GM23338 (cell line): ENCODE data around the gene MGAT5.

Source experiments
- EZH2 ChIP-seq: fragments of 200-600 bp; sonication (generic); IDR thresholded peaks from one replicate; pipeline ENCODE4 v1.8.0; 2017; ENCODE audit warnings: antibody characterized with exemption, mild to moderate bottlenecking, low read depth; ENCODE audit not compliant: unreplicated experiment
- EZH2phosphoT487 ChIP-seq: fragments of 200-600 bp; sonication (generic); IDR thresholded peaks from one replicate; pipeline ENCODE4 v1.8.1; 2018; ENCODE audit warnings: antibody characterized with exemption; ENCODE audit not compliant: unreplicated experiment
- ZNF114 ChIP-seq: fragments of 250-450 bp; sonication (Bioruptor Pico); IDR thresholded peaks from 2 replicates; pipeline ENCODE4 v1.5.0; 2020; ENCODE audit warnings: mild to moderate bottlenecking, moderate library complexity
- TF ChIP-seq, protein P1 (sequence below), 2 experiments: fragments of 200-600 bp in 1 of 2; sonication (generic) in 1 of 2; conservative IDR thresholded peaks; 2 replicates each; pipeline versions ENCODE4 v1.5.1 to v1.6.1; 2016 to 2017; ENCODE audit warnings: antibody characterized with exemption in 2 of 2, low read depth in 2 of 2, mild to moderate bottlenecking in 2 of 2, moderate library complexity in 1 of 2

DNA sequence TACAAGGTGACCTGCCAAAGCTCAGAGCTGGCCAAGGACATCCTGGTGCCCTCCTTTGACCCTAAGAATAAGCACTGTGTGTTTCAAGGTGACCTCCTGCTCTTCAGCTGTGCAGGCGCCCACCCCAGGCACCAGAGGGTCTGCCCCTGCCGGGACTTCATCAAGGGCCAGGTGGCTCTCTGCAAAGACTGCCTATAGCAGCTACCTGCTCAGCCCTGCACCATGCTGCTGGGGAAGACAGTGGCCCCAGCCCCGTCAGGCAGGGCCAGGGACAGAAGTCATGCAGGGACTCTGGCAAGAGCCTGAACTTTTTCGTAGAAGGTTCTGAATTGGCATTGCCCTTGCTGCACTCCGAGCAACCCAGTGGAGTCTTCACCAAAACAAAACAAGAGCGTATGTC, 194.8 kb downstream of the MGAT5 start:
- TF ChIP-seq EZH2 (no peak), EZH2phosphoT487 (no peak), ZNF114 (CRISPR knock-in tag) (no peak)
- TF ChIP-seq, protein P1, sequence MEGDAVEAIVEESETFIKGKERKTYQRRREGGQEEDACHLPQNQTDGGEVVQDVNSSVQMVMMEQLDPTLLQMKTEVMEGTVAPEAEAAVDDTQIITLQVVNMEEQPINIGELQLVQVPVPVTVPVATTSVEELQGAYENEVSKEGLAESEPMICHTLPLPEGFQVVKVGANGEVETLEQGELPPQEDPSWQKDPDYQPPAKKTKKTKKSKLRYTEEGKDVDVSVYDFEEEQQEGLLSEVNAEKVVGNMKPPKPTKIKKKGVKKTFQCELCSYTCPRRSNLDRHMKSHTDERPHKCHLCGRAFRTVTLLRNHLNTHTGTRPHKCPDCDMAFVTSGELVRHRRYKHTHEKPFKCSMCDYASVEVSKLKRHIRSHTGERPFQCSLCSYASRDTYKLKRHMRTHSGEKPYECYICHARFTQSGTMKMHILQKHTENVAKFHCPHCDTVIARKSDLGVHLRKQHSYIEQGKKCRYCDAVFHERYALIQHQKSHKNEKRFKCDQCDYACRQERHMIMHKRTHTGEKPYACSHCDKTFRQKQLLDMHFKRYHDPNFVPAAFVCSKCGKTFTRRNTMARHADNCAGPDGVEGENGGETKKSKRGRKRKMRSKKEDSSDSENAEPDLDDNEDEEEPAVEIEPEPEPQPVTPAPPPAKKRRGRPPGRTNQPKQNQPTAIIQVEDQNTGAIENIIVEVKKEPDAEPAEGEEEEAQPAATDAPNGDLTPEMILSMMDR (conservative IDR thresholded peaks at IDR 0.05; ENCODE audit: low read depth in 2 of 2): no peak
